GM23338 (cell line): ENCODE data around the gene CDKN1C.

Experiments used
- CREB1 ChIP-seq: fragments of 250-450 bp; sonication (Bioruptor Pico); IDR thresholded peaks from 2 replicates; pipeline ENCODE4 v1.5.0; 2020; ENCODE audit warnings: low read depth, mild to moderate bottlenecking, moderate library complexity
- CTCF ChIP-seq, 2 experiments: fragments of 200-600 bp in 1 of 2; sonication (generic) in 1 of 2; conservative IDR thresholded peaks; 2 replicates each; pipeline versions ENCODE4 v1.5.1 to v1.6.1; 2016 to 2017; ENCODE audit warnings: antibody characterized with exemption in 2 of 2, low read depth in 2 of 2, mild to moderate bottlenecking in 2 of 2, moderate library complexity in 1 of 2
- ETS1 ChIP-seq: IDR thresholded peaks from 2 replicates; pipeline ENCODE4 v1.6.1; 2016; ENCODE audit warnings: antibody characterized with exemption
- EZH2 ChIP-seq: fragments of 200-600 bp; sonication (generic); IDR thresholded peaks from one replicate; pipeline ENCODE4 v1.8.0; 2017; ENCODE audit warnings: antibody characterized with exemption, mild to moderate bottlenecking, low read depth; ENCODE audit not compliant: unreplicated experiment
- EZH2phosphoT487 ChIP-seq: fragments of 200-600 bp; sonication (generic); IDR thresholded peaks from one replicate; pipeline ENCODE4 v1.8.1; 2018; ENCODE audit warnings: antibody characterized with exemption; ENCODE audit not compliant: unreplicated experiment
- JUNB ChIP-seq: IDR thresholded peaks from one replicate; pipeline ENCODE4 v1.6.1; 2016; ENCODE audit warnings: antibody characterized with exemption; ENCODE audit not compliant: unreplicated experiment
- NANOG ChIP-seq: IDR thresholded peaks from 2 replicates; pipeline ENCODE4 v1.6.1; 2016; ENCODE audit warnings: antibody characterized with exemption, borderline replicate concordance
- POLR2AphosphoS5 ChIP-seq: IDR thresholded peaks from 2 replicates; pipeline ENCODE4 v1.6.1; 2016; ENCODE audit warnings: antibody characterized with exemption, low read depth
- REST ChIP-seq: IDR thresholded peaks from one replicate; pipeline ENCODE4 v1.6.1; 2018; ENCODE audit warnings: antibody characterized with exemption; ENCODE audit not compliant: unreplicated experiment
- STAT1 ChIP-seq: IDR thresholded peaks from one replicate; pipeline ENCODE4 v1.6.1; 2016; ENCODE audit warnings: antibody characterized with exemption; ENCODE audit not compliant: unreplicated experiment
- ZNF114 ChIP-seq: fragments of 250-450 bp; sonication (Bioruptor Pico); IDR thresholded peaks from 2 replicates; pipeline ENCODE4 v1.5.0; 2020; ENCODE audit warnings: mild to moderate bottlenecking, moderate library complexity
- ZNF331 ChIP-seq: fragments of 250-450 bp; sonication (Bioruptor Pico); IDR thresholded peaks from 2 replicates; pipeline ENCODE4 v1.5.0; 2020; ENCODE audit warnings: low read depth, mild to moderate bottlenecking, moderate library complexity
- ZNF462 ChIP-seq: fragments of 250-450 bp; sonication (Bioruptor Pico); IDR thresholded peaks from 2 replicates; pipeline ENCODE4 v1.5.0; 2020; ENCODE audit warnings: mild to moderate bottlenecking, moderate library complexity

- TF ChIP-seq CTCF (conservative IDR thresholded peaks at IDR 0.05; ENCODE audit: low read depth in 2 of 2) (no peak), EZH2 (no peak), POLR2AphosphoS5 (no peak), ETS1 (no peak), ZNF462 (CRISPR knock-in tag) (no peak), EZH2phosphoT487 (no peak), CREB1 (CRISPR knock-in tag) (no peak), REST (no peak), ZNF114 (CRISPR knock-in tag) (no peak), STAT1 (no peak), JUNB (no peak), NANOG (no peak), ZNF331 (CRISPR knock-in tag) (no peak)
Measured at GRCh38 chr11:2924381-2924780, 38.8 kb upstream of the CDKN1C start.
